H54 (cell line): ENCODE data around the gene GLTPD2.
A peak's percentile ranks its signal among the peaks of the same experiment; 100 is the strongest.

ENCODE experiments used
- DNase-seq: peaks from one replicate; pipeline ENCODE4 v3.0.0; 2011; ENCODE audit warnings: low spot score, mixed read lengths; ENCODE audit not compliant: insufficient read length
- FAIRE-seq: peaks from 3 replicates; lab custom pipeline; 2011; peaks lifted over from hg19 to GRCh38; lab: Jason Lieb, UNC
- POLR2A ChIP-seq: IDR thresholded peaks from 2 replicates; pipeline ENCODE4 v1.6.1; 2011; ENCODE audit warnings: low read depth, mild to moderate bottlenecking, low read length

GLTPD2 gene

DNA sequence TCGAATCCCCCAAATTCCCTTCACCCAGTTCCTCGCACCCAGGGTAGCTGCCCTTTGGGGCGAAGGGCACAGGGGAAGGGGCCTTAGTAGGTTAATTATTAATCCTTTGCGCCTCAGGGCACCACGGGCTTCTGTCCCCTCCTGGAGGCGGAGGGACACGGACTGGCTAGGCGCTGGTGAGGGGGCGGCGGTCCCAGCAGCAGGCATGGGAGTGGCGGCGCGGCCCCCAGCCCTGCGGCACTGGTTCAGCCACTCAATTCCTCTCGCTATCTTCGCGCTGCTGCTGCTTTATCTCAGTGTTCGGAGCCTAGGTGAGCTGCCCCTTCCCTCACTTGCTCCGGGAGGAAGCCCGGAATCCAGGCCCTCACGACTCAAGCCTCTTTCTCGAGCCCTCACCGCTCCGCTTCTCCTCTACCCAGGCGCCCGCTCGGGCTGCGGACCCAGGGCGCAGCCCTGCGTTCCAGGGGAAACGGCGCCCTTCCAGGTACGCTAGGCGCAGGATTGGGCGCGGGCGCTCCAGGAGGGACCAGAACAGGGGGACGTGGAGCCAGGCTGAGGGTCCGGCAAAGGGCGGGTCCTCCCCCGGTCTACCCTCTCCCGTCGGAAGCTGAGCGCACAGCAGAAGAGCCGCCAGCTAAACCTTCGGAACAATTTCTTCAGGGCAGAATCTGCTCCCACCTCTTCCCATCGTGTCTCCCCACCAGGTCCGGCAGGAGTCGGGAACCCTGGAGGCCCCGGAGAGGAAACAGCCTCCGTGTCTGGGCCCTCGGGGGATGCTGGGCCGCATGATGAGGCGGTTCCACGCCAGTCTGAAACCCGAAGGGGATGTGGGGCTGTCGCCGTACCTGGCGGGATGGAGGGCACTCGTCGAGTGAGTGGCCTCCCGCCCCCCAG, at the start of gene GLTPD2:
TSS of gene GLTPD2 (plus strand) at position 158 of the 894 bp plus-strand sequence. CDS start at position 206, 48 bp downstream.
- DNase-seq (no peak), FAIRE-seq (no peak)
- no peak for TF ChIP-seq POLR2A

DNA sequence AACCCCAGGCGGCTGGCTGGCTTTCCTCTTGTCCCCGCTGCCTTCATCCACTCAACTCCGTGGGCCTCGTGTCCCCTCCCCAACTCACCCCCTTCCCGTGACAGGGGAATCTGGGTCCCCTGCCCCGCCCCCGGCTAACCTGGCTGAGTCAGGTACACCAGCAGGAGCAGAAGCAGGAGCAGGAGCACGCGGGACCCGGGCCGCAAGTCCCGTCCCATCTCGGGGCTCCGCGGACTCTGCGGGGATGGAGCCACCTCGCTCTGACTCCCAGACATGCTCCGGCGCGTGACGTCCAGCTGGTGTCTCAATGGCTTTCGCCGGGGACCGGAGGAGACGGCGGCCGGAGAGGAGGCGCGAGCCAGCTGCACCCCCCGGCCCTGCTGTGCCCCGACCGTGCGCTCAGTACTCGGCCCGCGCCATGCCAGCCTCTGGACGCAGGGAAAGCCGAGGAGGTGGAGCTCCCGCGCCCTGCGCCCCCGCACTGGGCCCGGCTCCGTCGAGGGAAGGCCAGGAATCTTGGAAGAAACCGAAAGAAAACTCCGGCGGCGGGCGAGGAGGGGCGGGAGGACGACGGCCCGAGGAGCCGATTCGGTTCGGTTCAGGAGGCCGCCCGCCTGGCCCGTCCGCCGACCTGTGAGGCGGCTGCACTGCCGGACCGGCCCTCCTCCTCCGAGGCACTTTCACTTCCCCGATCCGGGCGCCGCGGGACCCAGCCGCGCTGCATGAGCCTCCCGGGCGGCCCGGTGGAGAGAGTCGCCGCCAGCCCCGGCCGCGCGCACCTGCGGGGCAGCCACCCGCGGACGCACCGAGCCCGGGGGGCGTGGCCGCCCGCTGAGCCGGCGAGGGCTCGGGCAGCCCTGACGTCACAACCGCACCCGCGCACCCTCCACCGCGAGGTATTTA, 49.4 kb upstream of the GLTPD2 start, which contains the start of the genes CXCL16 and ZMYND15:
TSS of gene CXCL16 (minus strand) at position 807 of the 903 bp plus-strand sequence. CDS start at position 218, 589 bp downstream.
TSS of gene ZMYND15 (plus strand) at position 712 of the 903 bp plus-strand sequence. CDS start 716 bp downstream, outside the sequence.
- TF ChIP-seq POLR2A: peak; percentile 27; the same call in 1 of the 2 replicates
- DNase-seq (peak; percentile 60), FAIRE-seq (no peak)

DNA sequence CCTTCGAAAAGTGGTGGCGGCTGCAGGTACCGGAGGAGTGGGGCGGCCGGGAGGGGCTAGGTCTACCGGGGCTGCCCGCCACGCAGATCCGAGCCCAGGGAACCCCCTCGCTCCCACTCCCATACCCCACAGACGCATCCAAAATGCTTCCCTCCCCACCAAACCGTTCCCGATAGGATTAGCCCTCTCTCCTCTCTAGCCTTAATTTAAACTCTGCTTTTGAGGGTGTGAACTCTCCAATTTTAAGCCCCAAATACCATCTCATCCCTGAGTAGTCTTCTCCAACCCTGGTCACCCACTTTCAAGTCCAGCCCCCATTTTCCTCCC, 48.8 kb upstream of the GLTPD2 start:
- TF ChIP-seq POLR2A: no peak
- DNase-seq (no peak), FAIRE-seq (no peak)

DNA sequence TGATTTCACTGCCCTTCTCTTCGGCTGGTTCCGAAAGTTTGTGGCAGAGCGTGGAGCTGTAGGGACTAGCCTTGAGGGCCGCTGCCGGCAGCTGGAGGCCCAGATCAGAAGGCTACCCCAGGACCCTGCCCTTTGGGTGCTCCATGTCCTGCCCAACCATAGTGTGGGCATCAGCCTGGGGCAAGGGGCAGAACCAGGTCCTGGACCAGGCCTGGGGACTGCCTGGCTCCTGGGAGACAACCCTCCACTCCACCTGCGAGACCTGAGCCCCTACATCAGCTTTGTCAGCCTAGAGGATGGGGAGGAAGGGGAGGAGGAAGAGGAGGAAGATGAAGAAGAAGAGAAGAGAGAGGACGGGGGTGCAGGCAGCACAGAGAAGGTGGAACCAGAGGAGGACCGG, 48.2 kb upstream of the GLTPD2 start:
- TF ChIP-seq POLR2A: no peak
- no peak for FAIRE-seq
- no peak for DNase-seq

DNA sequence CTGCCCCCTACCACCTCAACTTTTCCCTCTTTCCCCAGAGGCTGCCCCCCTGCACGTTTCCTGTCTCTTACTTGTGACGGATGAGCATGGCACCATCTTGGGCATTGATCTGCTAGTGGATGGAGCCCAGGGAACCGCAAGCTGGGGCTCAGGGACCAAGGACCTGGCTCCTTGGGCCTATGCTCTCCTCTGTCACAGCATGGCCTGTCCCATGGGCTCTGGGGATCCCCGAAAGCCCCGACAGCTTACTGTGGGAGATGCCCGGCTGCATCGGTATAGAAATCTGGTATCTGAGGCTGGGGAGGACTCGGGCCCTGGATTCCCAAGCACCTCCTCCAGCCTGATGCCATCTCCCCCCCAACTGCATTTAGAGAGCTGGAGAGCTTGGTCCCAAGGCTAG, 47.2 kb upstream of the GLTPD2 start:
- FAIRE-seq (no peak), DNase-seq (no peak)
- TF ChIP-seq POLR2A: no peak

DNA sequence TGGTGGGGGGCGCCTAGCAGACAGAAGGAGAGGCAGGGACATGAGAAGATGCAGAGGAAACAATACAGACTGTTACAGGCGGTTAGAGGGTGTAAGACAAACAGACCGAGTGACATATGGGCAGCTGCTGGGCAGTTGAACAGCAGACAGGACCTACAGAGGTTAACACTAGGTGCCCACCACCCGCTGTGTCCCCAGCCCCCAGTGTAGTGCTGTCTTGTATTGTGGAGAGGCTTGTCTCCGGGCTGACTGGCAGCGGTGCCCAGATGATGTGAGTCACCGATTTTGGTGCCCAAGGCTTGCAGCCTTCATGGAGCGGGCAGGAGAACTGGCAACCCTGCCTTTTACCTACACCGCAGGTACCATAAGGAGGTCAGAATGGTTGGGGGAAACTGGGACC, 46.6 kb upstream of the GLTPD2 start:
- TF ChIP-seq POLR2A: no peak
- DNase-seq: no peak
- FAIRE-seq: no peak

DNA sequence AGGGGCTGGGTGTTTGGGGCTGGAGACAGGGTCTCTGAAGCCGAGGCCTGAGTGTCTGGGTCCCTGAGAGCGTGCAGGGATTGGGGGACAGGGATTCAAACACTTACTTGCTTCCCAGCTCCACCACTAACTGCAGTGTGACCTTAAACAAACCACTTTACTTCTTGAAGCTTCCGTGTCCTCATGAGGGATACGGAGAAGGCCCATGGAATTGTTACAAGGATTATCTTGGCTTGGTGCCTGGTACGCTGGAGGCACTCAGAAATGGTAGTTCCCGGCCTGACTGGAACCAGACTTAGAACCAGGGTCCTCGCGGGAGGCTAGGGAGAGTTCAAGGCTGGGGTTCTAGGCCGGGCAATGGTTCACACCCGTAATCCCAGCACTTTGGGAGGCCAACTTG, 46.1 kb upstream of the GLTPD2 start:
- no peak for DNase-seq
- no peak for TF ChIP-seq POLR2A
- no peak for FAIRE-seq

DNA sequence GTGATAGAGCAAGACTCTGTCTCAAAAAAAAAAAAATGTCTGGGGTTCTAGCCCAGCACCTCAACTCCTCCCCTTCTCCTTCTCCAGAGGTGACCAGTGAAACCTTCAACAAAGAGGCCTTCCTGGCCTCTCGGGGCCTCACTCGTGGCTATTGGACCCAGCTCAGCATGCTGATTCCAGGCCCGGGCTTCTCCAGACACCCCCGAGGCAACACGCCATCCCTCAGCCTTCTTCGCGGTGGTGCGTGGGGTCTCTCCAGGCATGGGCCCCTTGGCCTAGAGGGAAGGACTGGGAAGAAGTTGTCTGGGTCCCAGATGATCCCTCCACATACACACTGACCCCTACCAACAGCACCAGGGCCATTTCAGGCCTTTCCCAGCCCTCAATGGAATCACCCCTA, 45.5 kb upstream of the GLTPD2 start:
- FAIRE-seq: no peak
- no peak for TF ChIP-seq POLR2A
- DNase-seq: no peak

DNA sequence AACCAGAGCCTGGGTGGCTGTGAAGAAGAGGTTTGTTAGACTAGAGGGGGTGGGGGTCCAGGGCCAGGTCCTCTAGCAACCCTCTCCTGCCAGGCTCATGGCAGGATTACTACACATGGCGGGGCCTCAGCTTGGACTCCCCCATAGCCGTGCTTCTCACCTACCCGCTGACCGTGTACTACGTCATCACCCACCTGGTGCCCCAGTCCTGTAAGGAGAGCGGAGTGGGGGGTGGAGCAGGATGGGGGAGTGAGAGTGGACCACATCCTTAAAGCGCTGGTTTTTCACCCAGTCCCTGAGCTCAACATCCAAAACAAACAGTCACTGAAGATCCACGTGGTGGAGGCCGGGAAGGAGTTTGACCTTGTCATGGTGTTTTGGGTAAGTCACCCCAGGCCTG, 44.9 kb upstream of the GLTPD2 start:
- no peak for FAIRE-seq
- DNase-seq: no peak
- no peak for TF ChIP-seq POLR2A

DNA sequence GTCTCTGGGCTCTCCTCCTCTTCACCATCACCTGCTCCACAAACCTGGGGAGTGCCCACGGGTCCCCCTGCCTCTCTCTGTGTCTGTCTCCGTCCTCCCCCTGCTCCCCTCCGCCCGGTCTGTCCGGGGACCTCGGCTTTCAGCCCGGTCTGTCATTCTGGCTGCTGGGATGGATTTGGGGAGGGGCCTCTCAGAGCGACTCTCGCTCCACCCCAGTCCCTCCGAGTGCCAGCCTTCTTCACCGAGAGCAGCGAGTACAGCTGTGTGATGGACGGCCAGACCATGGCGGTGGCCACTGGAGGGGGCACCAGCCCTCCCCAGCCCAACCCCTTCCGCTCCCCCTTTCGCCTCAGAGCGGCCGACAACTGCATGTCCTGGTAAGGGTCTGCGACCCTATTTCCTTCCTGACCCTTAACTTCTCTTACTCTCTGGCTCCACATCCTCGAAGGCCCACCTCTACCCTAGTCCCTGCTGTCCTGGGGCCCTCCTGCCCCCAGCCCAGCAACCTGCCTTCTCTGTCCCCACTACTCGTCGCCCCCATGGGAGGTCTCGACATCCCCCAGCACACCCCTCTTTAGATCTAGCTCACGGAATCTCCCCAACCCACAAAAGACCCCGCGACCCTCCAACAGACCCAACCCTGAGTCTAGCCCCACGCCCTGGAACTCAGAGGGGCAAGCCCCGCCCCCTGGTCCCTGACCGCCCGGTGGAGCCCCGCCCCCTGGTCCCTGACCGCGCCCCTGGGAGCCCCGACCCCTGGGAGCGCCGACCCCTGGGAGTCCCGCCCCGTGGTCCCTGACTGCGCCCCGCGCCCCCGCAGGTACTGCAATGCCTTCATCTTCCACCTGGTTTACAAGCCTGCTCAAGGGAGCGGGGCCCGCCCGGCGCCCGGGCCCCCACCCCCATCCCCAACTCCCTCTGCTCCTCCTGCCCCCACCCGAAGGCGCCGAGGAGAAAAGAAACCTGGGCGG, 43.5 kb upstream of the GLTPD2 start:
- FAIRE-seq: no peak
- DNase-seq: no peak
- no peak for TF ChIP-seq POLR2A

DNA sequence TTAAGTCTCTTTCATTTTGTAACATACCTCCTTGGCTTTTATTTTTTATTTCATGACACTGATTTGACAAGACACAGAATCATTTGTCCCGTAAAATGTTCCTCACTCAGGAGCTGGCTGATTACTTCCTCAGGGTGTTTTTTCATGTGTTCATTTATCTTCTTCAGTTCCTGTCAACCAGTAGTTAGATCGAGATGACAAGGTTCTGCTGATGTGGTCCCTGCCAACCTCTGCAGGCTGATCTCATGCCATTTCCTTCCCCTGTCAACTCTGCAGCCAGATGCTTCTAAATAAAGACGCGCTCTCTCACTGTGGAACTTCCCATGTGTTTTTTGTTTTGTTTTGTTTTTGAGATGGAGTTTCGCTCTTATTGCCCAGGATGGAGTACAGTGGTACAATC, 40.9 kb upstream of the GLTPD2 start:
- no peak for FAIRE-seq
- no peak for DNase-seq
- no peak for TF ChIP-seq POLR2A

DNA sequence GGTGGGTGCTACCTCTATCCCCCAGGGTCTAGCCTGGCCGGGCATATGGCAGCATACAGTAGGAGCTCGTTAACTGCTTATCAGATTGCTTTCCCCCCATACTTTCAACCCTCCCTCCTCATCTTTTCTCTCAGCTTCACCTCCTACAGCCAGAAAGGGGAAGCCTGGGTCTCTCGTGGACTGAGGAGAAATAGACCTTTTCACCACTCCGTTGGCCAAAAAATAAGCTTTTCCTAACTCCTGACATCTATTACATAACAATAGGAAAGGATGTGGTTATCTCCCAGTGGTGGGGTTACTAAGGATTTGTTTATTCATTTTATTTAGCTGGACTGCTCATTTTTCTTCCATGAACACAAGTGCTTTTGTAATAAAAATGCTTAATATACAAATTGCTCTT, 40.1 kb upstream of the GLTPD2 start:
- DNase-seq (no peak), FAIRE-seq (no peak)
- TF ChIP-seq POLR2A: no peak

DNA sequence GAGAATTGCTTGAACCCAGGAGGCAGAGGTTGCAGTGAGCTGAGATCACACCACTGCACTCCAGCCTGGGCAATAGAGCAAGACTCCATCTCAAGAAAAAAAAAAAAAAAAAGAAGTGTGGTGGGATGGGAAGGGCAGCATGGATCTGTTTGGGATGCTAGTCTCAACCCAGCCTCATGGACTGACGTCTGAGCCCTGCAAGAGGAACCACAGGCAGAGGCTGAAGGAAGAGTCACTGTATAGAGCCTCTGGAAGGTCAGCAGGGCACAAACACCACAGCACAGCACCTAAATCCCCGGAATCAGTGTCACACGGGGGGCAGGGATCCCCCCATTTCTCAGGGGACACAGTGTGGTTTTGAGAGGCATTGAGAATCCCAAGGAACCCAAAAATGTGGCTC, 38.2 kb upstream of the GLTPD2 start:
- no peak for FAIRE-seq
- no peak for DNase-seq
- TF ChIP-seq POLR2A: no peak

DNA sequence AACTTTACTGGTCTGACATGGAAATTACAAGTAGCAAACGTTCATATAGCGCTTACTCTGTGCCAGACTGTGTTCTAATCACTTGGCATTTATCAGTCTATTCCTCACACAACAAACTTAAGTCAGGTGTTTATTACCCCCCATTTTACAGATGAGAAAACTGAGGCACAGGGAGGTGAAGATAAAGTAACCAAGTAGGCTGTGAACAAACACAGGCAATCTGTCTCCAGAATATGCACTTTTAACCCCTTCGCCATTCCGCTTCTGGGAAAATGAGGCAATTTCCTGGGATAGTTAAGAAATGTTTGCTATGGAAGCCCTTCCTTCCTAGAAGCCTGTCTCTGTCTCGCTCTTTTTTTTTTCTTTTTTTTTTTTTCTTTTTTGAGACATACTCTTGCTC, 36.8 kb upstream of the GLTPD2 start:
- FAIRE-seq (no peak), DNase-seq (no peak)
- TF ChIP-seq POLR2A: no peak
